Activated CD4-positive, alpha-beta T cell treated with anti-CD3 and anti-CD28 coated beads for 48 hours (primary cell): Measurements from ENCODE around the gene SEMA3F.

Experiments
- DNase-seq: peaks from one replicate; pipeline ENCODE4 v3.0.0-alpha.2; 2020

SEMA3F gene

GRCh38 chr3:50171540-50172301 is 16.6 kb downstream of the SEMA3F start:
- no peak for DNase-seq

GRCh38 chr3:50172626-50173220 is 17.6 kb downstream of the SEMA3F start:
- DNase-seq = no peak

DNA sequence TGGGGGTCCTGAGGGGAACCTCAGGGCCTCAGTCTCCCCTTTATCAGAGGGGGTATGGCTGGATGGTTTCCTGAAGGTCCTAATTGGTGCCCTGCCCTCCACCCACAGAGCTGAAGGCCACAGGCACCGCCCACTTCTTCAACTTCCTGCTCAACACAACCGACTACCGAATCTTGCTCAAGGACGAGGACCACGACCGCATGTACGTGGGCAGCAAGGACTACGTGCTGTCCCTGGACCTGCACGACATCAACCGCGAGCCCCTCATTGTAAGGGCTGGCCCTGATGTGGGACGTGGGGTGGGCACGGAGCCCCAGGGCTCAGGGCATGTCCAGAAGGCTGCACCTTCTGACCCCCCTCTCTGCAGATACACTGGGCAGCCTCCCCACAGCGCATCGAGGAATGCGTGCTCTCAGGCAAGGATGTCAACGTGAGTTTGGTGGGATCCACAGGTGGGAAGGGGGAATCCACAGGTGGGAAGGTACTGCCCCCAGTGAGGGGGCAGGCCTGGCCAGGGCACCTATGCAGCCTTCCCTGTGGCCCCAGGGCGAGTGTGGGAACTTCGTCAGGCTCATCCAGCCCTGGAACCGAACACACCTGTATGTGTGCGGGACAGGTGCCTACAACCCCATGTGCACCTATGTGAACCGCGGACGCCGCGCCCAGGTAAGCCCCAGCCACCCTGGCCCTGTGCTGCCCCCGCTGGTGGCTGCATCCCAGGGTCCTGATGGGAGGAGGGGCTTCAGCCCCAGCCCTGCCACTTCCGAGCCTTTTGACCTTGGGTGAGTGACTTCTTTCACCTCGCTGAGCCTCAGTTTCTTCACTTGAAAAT is 18.8 kb downstream of the SEMA3F start:
- no peak for DNase-seq

DNA sequence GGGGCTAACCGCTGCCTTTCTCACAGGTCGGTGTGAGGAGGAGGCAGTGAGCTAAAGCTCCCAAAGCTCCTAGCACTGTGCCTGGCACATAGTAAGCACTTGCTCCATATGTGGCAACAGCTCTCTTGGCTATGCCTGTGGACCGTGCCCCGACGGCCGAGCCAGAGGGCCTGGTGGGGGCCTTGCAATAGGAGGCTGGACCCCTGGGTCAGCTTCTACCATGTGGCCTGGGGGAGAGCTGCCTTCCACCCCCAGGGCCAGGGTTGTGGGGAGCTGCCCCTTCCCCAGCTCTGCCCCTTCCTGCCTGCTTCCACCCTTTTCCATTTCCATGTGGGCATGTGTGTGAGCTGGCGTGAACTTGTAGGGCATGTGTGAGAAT is 19.4 kb downstream of the SEMA3F start:
- DNase-seq = no peak

DNA sequence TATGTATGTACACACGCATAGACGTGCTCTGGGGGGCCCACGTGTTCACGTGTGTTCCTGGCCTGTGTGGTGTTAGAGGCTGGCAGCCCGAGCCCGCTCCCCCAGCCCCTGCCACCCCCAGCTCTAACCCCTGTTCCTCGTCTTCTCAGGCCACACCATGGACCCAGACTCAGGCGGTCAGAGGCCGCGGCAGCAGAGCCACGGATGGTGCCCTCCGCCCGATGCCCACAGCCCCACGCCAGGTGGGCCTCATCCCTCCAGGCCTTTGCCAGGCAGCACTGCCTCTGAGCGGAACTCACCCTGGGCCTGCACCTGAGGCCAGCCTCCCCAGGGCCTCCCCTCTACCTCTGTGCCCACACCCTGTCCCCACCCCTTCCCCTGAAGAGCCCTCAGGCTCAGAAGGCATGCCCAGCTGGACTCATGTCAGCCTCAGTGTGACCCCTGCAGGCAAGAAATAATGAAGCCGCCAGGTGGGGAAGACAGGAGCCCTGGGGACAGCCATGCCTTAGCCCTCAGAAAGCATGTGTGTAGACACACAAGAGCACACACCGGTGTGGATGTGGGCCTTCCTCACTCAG is 19.9 kb downstream of the SEMA3F start:
- no peak for DNase-seq

DNA sequence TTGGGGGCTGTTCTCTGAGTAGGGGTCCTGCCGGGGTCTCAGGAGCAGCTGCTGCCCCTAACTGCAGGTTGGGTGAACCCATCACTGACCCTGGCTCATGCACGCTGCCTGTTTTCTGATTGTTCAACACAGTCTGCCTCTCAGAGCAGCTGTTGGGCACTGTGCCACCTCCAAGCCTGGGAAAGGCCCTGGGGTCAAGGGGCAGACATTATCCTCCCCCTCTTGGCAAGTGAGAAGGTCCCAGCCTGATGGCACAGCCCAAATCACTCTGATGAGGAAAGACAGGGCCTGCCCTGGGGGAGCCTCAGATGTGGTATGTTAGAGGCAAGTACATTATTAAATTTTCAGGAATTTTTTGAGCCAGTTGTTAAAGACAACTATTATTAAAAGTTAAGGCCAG is 22.2 kb downstream of the SEMA3F start:
- no peak for DNase-seq

DNA sequence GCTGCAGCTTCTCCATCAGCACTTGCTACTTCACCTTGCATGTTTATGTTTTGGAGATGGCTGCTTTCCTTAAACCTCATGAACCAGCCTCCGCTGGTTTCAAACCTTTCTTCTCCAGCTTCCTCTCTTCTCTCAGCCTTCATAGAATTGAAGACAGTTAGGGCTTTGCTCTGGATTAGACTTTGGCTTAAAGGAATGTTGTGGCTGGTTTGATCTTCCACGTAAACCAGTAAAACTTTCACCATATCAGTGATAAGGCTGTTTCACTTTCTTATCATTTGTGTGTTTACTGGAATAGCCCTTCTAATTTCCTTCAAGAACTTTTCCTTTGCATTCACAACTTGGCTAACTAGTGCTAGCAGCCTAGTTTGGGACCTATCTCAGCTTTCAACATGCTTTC is 24.6 kb downstream of the SEMA3F start:
- no peak for DNase-seq

DNA sequence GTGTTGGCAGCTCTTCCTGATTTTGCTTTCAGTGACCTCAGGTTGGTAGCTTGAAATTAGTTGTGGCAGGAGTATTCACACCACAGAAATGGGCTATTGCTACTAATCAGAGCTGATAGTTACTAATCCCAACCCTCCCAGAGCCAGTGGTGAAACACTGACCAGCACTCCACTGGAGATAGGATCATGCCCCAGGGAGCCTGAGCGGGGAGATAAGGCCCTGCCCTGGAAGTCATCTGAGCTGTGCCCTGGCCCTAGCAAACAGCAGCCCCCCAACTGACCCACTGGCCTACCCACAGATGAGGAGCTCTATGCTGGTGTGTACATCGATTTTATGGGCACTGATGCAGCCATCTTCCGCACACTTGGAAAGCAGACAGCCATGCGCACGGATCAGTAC is 26.9 kb downstream of the SEMA3F start:
- DNase-seq = no peak

- no peak for DNase-seq
Measured at GRCh38 chr3:50182533-50183099, 27.5 kb downstream of the SEMA3F start.

DNA sequence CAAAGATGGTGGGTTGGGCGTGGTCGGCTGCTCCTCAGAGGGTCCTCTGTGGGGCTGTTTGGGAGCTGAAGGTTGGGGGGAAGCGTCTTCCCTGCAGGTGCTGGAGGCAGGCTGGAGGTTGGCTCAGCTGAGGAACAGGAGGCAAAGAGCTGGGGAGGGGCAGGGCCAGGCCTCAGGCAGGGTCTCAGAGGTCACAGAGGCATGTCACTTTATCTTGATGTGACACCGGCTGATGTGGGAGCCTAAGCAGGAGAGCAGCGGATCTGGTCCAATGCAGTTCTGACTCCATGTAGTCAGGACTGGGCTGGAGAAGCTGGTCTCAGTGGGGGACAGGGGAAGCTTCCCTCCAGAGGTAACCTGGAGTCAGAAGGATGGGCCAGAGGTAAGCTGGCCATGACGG is 28.6 kb downstream of the SEMA3F start:
- no peak for DNase-seq

- DNase-seq = no peak
Measured at GRCh38 chr3:50184242-50184978, 29.3 kb downstream of the SEMA3F start.

GRCh38 chr3:50185230-50185629 is 30.1 kb downstream of the SEMA3F start:
- DNase-seq = no peak

DNA sequence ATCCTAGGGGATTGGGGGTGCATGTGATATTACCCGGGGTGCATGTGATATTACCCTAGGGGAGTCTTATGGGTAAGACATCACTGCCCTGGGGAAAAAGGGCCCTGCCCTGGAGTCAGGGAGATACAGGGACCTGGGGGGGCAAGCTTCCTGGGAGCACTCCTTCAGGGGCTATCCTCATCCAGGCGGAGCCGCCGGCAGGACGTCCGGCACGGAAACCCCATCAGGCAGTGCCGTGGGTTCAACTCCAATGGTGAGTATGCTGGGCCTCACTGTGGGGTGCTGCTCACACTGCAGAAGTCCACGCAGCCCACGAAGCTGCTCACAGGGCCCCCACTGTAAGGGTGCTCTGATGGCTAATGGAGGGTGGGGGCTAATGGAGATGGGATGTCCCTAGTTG is 31.0 kb downstream of the SEMA3F start:
- no peak for DNase-seq

DNA sequence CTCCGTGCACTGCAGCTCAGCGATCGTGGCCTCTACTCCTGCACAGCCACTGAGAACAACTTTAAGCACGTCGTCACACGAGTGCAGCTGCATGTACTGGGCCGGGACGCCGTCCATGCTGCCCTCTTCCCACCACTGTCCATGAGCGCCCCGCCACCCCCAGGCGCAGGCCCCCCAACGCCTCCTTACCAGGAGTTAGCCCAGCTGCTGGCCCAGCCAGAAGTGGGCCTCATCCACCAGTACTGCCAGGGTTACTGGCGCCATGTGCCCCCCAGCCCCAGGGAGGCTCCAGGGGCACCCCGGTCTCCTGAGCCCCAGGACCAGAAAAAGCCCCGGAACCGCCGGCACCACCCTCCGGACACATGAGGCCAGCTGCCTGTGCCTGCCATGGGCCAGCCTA is 32.6 kb downstream of the SEMA3F start:
- DNase-seq = no peak

- peak; percentile 67 for DNase-seq
Measured at GRCh38 chr3:50189274-50189673, 34.1 kb downstream of the SEMA3F start.

GRCh38 chr3:50189989-50190388 is 34.9 kb downstream of the SEMA3F start:
- no peak for DNase-seq

DNA sequence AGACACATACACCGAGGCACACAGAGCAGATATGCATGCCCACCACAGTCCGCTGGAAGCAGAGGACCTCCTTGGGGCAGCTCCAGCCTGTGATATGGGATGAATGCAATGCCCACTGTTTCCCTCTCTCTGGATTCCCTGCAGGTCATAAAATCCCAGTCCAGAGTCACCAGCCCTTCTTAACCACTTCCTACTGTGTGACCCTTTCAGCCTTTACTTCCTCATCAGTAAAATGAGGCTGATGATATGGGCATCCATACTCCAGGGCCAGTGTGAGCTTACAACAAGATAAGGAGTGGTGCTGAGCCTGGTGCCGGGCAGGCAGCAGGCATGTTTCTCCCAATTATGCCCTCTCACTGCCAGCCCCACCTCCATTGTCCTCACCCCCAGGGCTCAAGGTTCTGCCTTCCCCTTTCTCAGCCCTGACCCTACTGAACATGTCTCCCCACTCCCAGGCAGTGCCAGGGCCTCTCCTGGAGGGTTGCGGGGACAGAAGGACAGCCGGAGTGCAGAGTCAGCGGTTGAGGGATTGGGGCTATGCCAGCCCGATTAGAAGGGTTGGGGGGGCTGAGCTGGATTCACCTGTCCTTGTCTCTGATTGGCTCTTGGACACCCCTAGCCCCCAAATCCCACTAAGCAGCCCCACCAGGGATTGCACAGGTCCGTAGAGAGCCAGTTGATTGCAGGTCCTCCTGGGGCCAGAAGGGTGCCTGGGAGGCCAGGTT is 36.0 kb downstream of the SEMA3F start, which contains the start of gene GNAT1:
Gene GNAT1, plus strand, starts transcription at position 675 of the 725 bp plus-strand sequence. CDS start 116 bp downstream, outside the sequence.
- DNase-seq = no peak

DNA sequence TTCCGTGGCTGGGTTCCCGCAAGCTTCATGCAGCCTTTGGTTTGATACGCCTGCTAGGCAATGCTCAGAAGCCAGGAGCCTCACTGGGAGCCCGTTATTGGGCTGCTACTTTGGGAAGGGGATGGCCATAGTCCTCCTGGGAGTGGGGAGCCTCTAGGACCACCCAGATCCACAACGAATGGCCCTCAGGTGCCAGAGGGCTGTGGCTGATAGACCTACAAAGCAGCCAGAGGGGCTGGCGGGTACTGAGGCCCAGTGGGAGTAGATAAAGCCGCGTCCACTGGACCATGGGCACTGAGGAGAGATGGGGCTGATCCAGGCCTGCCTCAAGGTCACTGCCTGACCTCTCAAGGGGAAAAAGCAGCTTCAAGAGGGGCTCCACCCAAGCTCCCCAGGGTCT is 37.0 kb downstream of the SEMA3F start:
- no peak for DNase-seq

- peak; percentile 90 for DNase-seq
Measured at GRCh38 chr3:50192689-50193141, 37.6 kb downstream of the SEMA3F start.

GRCh38 chr3:50193286-50193685 is 38.2 kb downstream of the SEMA3F start:
- DNase-seq = no peak

GRCh38 chr3:50193746-50194127 is 38.6 kb downstream of the SEMA3F start:
- DNase-seq = no peak
